M059J (cell line): ENCODE results near the gene WSB1. TPM values are rescaled to one million over a fixed set of nuclear protein-coding genes. Genes with fewer than 3 reads are reported as not detected.
"Not testable (repeated sequence)": the region's sequence is repeated elsewhere in the genome, so short reads cannot be mapped to it uniquely, and the experiment has no call there.

Experiments used
- DNase-seq: peaks from one replicate; pipeline ENCODE4 v3.0.0-alpha.2; 2012; ENCODE audit warnings: low read depth
- total RNA-seq: library from RNA; depleted of rRNA; stranded (reverse); fragments of >200 nt; shearing (Covaris generic); gene quantifications from 2 replicates; pipeline ENCODE4 v1.2.3, GENCODE V29; 2014

Gene WSB1
- total RNA-seq, 1 experiment from 2014 or later = 39.4 TPM

DNA sequence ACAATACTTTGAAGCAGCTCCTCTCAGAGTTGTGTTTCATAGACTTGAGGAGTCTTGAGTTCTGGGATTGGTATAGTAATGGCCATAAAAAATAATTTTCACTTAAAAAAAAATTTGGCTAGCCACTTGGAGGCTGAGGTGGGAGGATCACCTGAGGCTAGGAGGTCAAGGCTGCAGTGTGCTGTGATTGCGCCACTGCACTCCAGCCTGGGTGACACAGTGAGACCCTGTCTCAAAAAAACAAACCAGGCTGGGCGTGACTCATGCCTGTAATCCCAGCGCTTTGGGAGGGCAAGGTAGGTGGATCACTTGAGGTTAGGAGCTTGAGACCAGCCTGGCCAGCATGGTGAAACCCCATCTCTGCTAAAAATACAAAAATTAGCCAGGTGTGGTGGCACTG lies 14.8 kb upstream of the WSB1 start:
- not testable (repeated sequence) for DNase-seq

DNA sequence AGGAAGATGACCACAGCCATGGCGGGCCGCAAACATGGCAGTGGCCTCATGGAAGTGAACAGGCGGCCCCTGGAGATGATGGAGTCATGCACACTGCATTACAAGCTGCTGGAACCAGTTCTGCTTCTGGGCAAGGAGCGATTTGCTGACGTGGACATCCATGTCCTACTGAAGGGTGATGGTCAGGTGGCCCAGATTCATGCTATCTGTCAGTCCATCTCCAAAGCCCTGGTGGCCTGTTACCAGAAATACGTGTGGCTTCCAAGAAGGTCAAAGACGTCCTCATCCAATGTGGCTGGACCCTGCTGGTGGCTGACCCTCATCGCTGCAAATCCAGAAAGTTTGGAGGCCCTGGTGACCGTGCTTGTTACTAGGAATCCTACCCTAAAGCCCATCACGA lies 13.4 kb upstream of the WSB1 start:
- DNase-seq = no peak

DNA sequence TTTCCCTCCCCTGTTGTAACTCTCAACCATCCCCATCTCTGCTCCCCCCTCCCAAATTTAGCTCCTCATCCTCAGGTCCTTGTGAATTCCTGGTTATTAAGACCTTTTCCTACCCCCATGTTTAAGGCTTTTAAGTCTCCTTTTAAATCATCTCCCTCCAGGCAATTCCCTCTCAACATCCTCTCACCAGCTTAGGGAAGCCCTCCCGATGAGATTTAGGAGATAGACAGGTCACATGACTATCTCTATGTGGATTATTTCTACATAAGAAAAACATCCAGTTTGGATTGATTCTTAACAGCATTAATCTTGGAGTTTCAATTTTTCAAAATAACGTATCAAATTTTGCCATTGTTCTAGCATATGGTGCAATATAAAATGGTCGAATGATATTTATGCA lies 12.5 kb upstream of the WSB1 start:
- DNase-seq = no peak

DNA sequence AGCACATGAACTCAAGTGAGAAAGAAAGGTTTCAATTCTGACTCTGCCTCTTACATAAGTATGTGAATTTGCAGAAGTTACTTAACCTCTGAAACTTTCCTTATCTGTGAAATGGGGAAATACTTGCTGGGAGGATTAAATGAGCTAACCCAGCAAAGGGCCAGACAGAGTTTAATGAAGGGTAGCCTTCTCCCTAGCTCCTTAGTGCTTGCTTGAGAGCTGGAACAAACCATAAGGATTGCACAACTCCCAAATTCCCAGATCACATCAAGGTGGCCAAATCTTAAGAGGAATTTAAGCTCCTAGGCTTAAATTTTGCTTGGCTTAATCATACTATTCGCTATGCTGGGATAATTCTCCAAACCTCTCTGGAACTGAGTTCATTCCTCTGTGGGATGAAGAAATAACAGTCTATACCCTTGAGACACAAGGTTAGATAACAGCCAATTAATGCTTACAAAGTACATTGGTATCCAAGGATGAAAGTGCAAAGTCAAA lies 11.8 kb upstream of the WSB1 start:
- no peak for DNase-seq

DNA sequence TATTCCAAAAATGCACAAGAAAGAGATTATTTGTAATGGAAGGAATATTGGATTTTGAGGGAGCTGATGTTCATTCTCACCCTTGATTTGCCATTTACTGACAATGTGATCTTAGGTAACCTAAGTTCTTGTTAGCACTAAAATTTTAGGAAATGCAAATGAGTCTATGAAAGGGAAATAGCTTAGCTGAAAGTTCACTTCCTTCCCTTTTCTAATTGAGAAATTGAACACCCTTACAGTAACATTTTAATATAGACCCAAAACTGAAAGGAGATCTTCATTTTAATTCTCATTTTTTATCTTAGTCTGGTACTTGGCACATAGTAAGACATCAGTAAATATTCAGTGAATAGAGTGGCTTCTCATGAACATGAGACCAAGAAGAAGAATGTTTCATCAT lies 10.9 kb upstream of the WSB1 start:
- no peak for DNase-seq

DNA sequence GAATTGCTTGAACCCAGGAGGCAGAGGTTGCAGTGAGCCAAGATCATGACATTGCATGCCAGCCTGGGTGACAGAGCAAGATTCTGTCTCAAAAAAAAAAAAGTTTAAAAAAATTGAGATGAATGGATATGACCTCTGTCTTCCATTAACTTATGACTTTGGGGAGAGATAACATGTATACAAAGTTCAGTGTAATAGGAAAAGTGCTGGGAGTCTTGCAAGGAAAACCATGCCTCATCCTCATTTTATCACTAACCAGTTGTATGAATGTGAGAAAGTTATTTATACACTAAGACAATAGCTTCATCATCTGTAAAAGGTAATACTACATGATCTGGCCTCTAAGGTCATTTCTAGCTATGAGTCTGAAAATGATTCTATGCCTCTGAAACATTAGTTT lies 10.2 kb upstream of the WSB1 start:
- no peak for DNase-seq

DNA sequence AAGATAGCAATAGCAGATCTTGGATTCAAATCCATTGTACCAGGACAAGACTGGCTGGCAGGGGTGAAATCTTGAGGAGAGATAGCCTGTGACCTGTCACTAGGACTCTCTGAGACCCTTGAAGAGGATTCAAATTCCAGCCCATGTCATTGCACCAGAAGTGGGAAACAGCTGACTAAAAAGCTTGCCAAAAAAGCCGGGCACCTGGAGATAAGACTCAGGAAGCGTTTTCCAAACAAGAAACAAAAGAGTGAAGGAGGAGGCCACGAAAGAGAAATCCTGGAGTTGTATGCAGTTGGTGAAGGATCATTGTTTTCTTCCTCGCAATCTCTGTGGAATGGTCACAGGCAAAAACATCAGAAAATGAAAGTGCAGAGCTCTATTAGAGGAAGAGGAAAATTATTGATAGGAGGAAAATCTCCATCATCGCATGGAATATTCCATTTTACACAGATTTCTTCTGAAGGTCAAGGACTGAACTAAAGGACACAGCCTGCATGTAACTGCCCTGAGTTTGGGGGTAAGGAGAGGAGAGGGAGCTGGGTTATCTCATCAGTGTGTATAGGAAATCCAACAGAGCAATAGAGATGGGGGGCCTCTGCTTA lies 9.0 kb upstream of the WSB1 start:
- no peak for DNase-seq

DNA sequence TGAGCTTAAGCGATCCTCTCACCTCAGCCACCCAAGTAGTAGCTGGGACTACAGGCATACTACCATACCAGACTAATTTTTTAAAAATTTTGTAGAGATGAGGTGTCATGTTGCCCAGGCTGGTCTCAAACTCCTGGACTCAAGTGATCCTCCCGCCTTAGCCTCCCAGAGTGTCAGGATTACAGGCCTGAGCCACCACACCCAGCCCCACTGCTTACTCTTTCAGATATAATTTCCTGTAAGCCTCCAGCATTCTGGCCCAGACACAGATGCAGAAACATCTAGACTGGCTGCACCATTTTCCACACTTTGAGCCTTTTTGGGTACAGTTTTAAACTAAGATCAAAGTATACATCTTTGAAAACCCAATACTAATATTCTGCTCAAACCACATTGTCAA lies 8.4 kb upstream of the WSB1 start:
- DNase-seq = no peak

DNA sequence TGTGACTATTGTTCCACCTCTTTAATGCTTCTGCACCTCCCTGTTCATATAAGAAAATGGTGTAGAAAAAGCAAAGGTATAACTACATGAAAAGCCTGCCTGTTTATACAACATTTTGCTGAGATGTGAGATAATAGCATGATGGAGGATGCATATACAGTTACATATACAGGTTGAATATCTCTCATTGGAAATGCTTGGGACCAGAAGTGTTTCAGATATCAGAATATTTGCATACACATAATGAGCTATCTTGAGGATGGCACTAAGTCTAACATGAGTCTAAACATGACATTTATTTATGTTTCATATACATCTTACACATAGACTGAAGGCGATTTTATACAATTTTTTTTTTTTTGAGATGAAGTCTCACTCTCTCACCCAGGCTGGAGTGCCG lies 5.7 kb upstream of the WSB1 start:
- DNase-seq = no peak

DNA sequence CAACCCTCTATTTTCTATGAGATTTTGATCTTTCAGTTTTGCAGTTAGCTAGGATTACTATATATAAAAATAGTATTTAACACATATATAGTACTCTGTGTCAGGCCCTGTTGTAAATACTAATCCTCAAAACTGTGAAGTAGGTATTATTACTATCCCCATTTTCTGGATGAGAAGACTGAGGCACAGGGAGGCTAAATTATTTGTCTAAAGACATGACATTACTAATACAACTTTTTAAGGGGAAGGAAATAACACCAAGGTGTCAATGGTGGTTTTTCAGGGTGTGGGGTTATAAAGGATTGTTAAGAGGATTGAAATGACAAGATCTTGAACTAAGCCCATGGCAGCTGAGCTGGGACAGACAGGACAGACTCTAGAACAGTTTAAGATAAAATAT lies 4.1 kb upstream of the WSB1 start:
- DNase-seq = no peak

DNA sequence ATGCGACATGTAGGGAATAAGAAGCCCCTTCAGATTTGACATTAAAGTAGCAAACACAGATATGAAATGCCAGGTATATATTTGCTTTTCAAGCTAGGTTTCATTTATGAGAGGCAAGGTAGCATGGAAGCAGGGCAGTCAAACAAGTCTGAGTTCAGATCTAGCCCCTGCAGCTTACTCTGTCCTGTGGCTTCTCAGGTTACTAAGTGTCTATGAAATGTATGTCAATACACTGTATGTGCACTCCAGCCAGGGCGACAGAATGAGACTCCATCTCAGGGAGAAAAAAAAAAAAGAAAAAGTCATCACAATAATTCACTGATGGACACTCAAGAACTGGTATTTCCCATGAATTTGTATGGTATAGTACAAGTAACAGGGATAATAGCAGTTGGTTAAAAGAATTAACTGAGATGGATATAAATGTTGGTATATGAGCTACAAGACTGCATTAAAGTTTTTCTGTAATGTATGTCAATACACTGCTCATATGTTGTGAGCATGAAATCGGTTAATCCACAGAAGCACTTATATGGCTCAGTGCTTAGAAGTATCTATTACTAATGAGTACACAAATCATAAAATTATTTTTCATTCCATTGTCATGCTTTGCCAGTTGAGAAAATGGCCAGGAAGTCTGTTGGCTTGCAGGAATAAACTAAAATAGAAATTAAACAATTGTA lies 2.9 kb upstream of the WSB1 start:
- no peak for DNase-seq

DNA sequence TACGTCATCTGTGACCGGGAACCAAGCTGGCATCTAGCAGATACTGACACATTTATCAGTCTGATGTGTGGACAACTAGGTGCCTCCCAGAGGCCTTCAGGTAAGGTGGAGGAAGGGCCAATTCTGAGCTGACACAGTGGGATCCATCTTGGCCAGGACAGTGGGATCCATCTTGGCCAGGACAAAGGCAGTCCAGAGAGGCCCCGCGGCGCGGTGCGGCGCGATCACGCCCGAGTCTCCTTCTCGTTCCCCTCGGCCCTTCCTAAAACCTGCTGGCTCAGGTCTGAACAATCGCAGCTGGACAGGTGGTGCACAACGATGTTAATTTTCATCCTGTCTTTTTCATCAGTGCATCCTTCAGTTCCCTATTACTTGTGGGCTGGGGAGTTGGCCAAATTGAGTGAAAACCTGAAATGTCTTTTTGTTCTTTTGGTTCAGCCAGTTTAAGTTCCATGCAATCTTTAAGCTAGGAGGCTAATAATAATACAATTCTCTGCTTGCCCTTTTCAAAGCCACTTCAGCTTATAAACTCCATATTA lies 486 bp upstream of the WSB1 start:
- no peak for DNase-seq

DNA sequence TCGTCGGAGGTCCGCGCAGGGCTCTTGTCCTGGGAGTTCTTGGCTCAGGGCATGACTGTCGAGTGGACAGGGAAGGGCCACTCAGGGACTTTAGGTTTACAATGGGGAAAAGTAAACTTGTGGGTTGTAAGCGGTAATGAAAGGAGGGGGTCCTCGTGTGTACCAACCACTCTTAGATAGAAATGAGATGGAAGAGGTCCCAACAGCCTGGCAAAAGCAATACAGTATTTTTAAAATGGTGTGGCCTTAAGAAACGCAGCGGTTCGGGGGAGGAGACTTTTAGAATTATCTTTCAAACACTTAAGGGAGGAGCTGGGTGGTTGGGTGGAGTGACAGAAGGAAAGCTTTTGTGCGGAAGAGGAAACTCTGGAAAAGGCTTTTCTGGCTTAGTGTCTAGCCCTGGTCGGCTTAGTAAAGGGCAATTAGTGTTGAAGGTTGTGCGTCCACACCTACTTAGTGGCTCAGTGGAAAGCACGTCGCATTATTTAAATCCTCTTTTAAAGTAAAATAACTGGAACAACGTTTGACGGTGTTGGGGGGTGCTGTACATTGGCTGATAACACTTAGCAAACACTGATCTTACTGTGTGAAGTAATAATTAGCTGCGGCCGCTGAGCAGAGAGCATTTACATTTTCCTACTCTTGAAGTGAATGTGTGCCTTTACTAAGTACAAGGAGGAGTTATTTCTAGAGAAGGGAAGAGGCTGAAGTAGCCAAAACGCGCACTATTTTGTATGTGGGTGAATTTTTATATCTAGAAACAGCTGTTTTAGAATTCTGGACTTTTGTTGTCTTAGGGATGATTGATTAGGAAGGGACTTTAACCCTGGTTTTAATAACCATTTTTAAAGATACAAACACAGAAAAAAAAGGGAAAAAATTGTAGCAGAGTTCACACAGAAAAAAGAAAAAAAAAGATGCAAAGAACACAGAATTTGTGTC lies 1.0 kb downstream of the WSB1 start:
- DNase-seq = peak; percentile 89

DNA sequence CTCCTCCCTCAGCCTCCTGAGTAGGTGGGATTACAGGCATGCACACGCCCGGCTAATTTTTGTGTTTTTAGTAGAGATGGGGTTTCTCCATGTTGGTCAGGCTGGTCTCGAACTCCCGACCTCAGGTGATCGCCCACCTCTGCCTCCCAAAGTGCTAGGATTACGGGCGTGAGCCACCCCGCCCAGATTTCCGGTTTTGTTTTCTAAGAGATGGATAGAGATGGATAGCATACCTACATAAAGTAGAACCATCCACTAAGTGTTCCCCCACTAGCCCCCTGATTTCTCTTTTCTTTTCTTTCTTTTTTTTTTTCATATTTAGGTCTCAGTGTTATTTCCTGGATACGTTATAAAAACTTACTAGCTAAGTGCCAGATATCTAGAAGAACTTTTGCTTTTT lies 2.0 kb downstream of the WSB1 start:
- DNase-seq = no peak

DNA sequence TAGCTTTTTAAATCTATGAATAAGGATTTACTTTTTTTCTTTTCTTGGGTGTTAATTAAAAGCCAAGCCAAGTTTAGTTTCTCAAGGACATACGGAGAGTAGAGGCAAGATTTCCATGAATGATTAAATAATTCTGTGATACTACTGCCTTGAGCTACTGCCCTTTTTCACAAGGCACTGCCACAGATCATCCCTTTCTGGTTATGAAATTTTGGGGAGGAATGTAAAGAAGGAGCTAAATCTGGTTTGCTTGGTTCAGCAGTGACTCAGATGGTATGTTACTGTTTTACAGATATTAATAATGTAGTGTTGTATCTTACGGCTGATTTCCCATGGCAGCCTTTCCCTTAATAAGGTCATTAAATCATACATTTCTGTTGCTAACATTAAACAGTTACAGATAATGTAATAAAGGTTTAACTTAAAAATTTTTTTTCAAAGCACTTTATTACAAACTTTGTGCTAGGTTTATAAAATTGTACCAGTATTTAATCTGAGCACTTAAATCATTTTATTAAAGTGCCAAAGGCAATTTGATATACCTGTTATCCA lies 2.6 kb downstream of the WSB1 start:
- peak; percentile 30 for DNase-seq

DNA sequence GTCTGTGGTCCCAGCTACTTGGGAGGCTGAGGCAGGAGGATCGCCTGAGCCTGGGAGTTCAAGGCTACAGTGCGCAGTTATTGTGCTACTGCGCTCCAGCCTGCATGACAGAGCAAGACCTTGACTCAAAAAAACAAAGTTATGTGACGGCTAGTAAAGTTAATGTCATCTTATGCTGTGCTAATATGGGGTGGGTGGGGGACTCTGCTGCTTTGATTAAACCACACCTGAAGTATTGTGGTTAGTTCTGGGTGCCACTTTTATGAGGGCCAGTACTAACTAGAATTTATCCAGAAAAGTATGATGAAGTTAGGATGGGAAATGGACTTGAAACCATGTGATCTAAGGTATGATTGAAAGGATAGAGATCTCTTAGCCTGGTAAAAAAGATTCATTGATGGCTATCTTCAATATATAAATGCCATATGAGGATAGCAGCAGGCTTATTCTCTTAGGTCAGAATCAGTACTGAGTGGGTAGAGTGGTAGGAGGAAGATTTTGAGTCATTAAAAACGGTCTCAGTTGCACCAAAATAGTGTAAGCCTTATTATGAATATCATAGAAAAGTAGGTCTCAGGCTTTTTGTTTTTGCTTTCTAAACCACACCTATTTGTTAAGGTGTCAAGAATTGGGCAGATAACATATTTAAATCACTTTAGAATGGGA lies 5.6 kb downstream of the WSB1 start:
- no peak for DNase-seq

DNA sequence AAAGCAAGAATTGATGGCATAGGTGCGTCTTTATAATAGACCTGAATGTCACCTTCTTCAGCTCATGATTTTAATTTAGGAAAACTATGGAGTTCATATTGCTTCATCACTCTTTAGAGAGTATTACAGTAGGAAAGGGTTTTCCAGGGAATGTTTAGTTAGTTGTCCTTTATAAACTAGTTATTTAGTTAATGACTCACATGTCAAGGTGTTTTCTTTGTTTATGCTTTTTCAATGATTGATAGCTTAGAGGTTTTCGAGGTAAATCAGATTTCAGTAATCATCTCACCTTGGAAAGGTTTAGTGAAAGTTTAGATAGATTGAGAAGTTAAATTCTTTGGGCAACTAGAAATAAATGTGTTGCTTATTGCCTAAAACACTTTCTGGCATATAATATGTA lies 9.8 kb downstream of the WSB1 start:
- DNase-seq = no peak

DNA sequence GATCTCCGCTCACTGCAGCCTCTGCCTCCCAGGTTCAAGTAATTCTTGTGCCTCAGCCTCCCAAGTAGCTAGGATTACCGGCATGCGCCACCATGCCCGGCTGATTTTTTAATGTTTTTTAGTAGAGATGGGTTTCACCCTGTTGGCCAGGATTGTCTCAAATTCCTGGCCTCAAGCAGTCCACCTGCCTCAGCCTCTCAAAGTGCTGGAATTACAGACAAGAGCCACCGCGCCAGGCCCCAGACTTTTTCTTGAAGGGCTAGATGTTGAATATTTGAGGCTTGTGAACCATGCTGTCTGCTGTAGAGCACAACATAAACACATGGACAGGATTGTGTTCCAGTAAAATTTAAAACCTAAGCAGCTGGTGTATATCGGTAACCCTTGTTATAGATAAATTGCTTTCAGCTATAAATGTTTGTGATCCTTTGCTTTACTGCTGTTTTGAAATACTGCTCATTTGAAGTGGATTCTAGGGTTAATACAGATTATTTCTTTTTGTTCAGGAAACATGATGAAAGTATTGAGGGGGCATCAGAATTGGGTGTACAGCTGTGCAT lies 12.4 kb downstream of the WSB1 start:
- DNase-seq = no peak

DNA sequence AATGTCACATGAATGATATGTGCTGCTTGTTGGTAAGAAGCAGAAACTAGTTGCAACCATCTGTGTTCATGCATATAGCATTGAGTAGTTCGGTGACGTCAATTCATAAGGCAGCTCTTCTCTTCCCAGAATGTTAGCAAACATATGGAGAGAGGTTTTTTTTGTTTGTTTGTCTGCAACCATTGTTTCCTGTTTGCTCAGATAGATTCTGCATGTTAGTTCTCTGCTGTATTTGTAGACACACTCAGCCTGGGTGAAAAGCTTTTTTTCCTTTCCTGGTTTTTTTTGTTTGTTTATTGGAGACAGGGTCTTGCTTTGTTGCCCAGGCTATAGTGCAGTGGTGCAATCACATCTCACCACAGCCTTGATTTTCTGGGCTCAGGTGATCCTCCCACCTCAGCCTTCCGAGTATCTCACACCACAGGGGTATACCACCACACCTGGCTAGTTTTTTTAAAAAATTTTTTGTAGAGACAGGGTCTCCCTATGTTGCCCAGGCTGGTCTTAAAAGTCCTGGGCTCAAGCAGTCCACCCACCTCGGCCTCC lies 16.7 kb downstream of the WSB1 start:
- DNase-seq = no peak

DNA sequence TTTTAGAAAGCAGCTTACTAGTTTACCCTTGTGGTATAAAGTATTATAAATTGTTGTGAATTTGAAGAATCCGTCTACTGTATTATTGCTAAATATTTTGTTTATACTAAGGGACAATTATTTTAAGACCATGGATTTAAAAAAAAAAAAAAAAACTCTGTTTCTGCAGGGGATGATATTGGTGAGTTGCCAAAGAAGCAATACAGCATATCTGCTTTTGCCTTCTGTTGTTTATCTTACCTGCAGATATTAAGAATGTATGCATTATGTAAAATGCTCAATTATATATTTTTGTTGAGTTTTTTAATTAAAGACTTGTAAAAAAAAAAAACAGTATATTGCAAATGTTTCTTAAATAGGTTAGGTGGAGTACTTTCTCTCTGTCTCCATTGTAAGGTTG lies 19.4 kb downstream of the WSB1 start:
- DNase-seq = no peak

DNA sequence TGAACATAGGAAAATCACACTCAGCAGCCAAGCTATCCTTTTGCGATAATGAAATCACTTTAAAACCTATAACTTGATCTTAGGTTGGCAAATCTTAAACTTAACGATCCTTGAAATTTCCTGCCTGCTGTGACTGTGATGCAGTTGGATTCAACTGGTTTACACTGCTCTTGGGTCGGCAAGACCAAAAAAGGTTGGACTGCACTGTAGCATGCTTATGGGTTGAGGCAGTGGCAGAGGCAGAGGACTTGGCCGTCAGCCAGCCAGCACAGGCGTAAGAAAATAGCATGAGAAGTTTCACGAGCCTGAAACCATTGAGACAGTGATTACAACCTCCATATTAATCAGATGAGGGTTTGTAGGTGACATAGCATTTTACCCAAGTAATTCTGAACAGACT lies 21.4 kb downstream of the WSB1 start:
- DNase-seq = peak; percentile 21
